Mucosa of rectum (tissue), 2 donors: ENCODE results near the gene P2RY6.
A peak's percentile ranks its signal among the peaks of the same experiment; 100 is the strongest.

Experiments
- H3K27ac ChIP-seq, 2 donors: one replicate each; pipeline ENCODE4 v1.7.0; 2013; ENCODE audit warnings: inconsistent platforms in 2 of 2, low read depth in 2 of 2, low read length in 2 of 2
- H3K27me3 ChIP-seq, 2 donors: one replicate each; pipeline ENCODE4 v1.7.0; 2013; ENCODE audit warnings: low read length in 2 of 2; ENCODE audit not compliant: control insufficient read depth in 2 of 2, insufficient read depth in 2 of 2
- H3K36me3 ChIP-seq, 2 donors: one replicate each; pipeline ENCODE4 v1.7.0; 2013; ENCODE audit warnings: low read length in 2 of 2; ENCODE audit not compliant: control insufficient read depth in 2 of 2, insufficient read depth in 2 of 2
- H3K4me1 ChIP-seq, 2 donors: one replicate each; pipeline ENCODE4 v1.7.0; 2013; ENCODE audit warnings: low read length in 2 of 2, mild to moderate bottlenecking in 1 of 2; ENCODE audit not compliant: control insufficient read depth in 2 of 2, insufficient read depth in 2 of 2
- H3K4me3 ChIP-seq, 2 donors: one replicate each; pipeline ENCODE4 v1.7.0; 2013; ENCODE audit warnings: low read length in 2 of 2
- H3K9ac ChIP-seq, 2 donors: one replicate each; pipeline ENCODE4 v1.7.0; 2013; ENCODE audit warnings: low read length in 2 of 2, low read depth in 1 of 2, mild to moderate bottlenecking in 1 of 2
- H3K9me3 ChIP-seq, 2 donors: one replicate each; pipeline ENCODE4 v1.7.0; 2013; ENCODE audit warnings: low read length in 2 of 2; ENCODE audit not compliant: control insufficient read depth in 2 of 2
- donor health status: healthy.
- donor health status: Normal muscosa, but diverticular disease.

The P2RY6 gene

DNA sequence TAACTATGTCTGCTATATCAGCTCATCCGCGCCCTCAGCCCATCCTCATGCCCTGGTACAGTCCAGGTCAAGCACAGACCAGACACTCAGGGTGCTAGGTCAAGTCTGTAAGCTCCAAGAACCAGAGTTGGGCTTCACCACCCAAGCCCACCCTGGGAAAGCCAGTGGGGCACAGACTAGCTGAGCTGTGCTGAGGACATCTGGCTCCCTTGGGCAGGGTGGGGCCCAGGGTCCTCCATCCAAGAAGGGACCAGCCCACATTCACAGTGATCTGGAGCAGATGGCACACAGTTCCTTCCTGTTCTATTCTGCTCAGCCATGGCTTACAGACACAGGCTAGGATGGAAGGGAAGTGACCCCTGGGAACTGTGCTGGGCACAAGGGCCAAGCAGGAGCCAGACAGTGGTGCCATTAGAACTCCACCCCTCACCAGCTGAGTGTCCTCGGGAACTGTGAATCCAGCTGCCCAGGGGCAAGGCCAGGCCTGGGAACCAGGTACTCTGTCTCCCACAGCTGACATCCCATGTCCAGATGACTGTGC is 9.1 kb downstream of the P2RY6 start:
- Histone ChIP-seq H3K27me3 (no peaks in the 10 kb centered on the region), H3K27ac (peak overlapping the region; percentile 22 to 45), H3K4me3 (no peak overlapping the region), H3K9me3 (no peaks in the 10 kb centered on the region), H3K4me1 (peaks cover 0 to 5% of the 10 kb centered on the region in 2 donors), H3K9ac (no peak overlapping the region), H3K36me3 (no peaks in the 10 kb centered on the region)

DNA sequence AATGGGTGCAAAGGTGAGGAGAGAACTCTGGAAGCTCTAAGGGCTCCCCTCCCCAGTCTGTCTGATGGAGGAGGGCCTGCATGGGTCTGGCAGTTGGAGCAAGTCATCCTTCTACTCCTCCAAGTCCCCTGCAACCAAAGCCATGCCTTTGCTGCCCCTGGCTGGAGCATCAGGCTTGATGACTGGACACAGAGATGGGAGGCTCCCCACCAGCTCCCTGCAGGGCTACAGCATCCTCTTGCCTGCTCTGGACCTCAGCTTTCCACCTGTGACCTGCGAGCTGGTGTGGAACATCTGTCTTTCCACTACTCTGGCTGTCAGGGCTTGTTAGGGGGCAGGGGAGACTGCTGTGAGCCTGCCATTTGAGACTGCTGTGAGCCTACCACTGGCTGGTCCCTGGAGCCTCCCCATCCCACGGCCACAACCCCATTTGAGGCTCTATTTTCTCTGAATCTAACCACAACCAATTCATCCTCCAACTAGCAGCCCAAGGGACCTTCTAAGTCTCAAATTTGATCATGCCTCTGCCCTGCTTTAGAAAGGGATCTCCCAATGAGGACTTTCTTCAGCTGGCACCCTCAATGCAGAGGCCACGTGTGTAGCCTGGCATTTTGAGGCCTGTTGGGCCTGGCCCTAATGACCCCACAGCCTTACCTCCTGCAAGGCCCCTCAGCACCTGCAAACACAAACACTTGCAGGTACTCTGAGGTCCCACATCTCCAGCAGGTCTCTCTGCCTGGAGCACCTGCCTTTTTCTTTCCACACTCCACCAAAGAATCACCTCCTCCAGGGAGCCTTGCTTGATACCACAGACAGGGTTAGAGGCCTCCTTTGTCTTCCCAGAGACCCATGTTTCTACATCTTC is 9.9 kb downstream of the P2RY6 start:
- H3K4me3 ChIP-seq, result no peak overlapping the region
- H3K27ac ChIP-seq, result no peak overlapping the region
- no peaks in the 10 kb centered on the region for H3K36me3 ChIP-seq
- H3K9me3 ChIP-seq, result no peaks in the 10 kb centered on the region
- H3K4me1 ChIP-seq, result peaks cover 0 to 5% of the 10 kb centered on the region in 2 donors
- no peaks in the 10 kb centered on the region for H3K27me3 ChIP-seq
- no peak overlapping the region for H3K9ac ChIP-seq

DNA sequence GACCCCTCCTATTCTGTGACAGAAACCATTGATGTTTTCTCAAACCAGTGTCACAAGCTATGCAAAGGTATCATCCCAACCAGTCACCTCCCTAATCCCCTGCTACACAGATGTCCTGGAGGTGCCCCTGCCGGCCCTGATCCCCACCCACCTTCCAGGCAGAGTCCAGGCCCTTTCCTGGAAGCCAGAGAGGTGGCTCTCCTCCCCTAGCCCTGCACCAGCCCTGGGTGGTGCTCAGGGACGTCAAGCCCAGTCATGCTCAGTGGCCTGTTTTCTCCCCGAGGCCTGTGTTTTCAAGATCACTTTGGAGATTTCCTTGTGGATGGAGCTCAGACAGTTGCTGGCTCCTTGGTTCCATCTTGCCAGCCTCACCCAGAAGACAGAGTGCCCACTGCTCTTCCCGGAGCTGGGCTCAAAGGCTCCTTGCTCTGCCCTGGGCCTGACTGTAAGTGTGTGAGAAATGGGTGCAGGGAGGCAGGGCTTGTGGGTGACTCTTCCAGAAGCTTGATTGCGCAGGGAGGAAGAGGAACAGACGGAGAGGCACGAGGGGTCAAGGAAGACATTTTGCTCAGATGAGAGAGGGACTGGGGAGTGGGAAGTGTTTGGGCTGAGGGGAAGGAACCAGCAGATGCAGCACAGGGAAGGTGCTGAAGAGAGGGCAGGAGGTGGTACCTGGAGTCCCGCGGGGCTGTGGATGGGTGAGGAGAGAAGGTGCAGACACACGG is 11.3 kb downstream of the P2RY6 start:
- Histone ChIP-seq H3K9ac (no peak overlapping the region), H3K4me3 (no peak overlapping the region), H3K4me1 (peaks cover 0 to 5% of the 10 kb centered on the region in 2 donors), H3K27ac (peak overlapping the region in 1 of 2 donors; percentile 23), H3K9me3 (no peaks in the 10 kb centered on the region), H3K27me3 (no peaks in the 10 kb centered on the region), H3K36me3 (no peaks in the 10 kb centered on the region)

DNA sequence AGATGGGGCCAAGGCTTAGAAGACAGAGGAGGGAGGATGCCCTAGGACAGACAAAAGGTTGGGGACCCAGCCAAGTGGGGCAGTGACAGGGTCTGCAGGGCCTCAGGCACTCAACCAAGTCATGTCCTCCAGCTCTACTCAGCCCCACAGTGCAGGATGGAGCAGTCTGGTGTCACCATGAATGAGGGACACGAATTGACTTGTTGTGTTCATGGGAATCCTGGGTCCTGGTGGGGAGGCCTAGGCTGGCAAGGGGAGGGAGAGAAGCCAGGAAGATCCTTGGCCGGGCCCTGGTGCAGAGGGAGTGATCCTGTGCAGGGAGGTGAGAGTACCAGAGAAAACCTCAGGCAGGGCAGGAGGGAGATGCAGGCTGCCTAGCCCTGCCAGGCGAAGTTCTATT is 12.0 kb downstream of the P2RY6 start:
- Histone ChIP-seq H3K27me3 (no peaks in the 10 kb centered on the region), H3K27ac (no peak overlapping the region), H3K4me1 (peaks cover 2 to 7% of the 10 kb centered on the region in 2 donors)

DNA sequence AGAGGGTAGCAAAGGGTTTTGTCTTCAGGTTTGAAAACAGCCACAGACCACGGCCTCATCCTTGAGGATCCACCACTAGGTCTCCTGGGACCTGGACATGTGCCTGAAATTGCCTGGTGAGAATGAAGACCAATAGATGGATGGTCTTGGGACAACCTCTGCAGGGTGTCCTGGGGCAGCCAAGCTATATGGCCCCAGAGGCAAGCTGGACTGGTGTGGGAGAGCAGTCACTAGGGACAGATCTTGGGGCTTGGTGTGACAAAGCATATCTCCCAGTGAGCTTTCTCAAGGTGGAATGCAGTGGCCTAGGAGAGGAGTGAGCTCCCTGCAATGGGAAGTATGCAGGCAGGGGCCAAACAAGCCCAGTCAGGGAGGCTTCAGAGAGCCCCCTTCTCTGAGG is 13.6 kb downstream of the P2RY6 start:
- no peaks in the 10 kb centered on the region for H3K27me3 ChIP-seq
- no peaks in the 10 kb centered on the region for H3K36me3 ChIP-seq
- H3K9me3 ChIP-seq, result no peaks in the 10 kb centered on the region
- H3K27ac ChIP-seq, result no peak overlapping the region
- peaks cover 5 to 9% of the 10 kb centered on the region in 2 donors for H3K4me1 ChIP-seq
- H3K9ac ChIP-seq, result no peak overlapping the region
- H3K4me3 ChIP-seq, result no peak overlapping the region

More for the DNA sequence above, 12.0 kb downstream of the P2RY6 start:
- no peaks in the 10 kb centered on the region for H3K36me3 ChIP-seq
- no peaks in the 10 kb centered on the region for H3K9me3 ChIP-seq
- no peak overlapping the region for H3K4me3 ChIP-seq
- H3K9ac ChIP-seq, result no peak overlapping the region

DNA sequence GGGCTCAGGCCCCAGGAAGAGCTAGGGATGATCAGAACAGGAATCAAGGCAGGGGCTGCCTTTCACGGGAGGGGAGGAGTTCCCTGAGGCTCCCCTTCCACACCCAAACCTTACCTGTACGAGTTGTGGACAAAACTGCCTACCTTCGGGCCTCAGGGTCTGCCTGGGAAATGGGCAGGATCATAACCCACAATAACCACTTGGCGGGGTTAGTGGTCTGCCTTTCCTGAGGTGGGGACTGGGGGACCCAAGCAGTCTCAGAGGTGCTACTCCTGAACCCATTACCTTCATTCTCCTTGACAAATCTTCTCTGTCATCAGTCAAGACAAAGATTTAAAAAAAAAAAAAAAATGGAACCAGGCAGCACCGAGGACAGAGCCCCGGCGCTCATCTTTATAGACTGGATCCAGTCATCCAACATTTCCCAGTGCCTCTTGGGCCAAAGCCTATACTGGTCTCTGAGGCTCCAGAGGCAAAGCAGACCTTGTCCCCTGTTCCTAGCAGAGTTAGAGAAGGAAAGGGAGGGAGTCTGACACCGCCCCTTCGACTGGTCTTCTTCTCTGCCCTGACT is 14.2 kb downstream of the P2RY6 start:
- Histone ChIP-seq H3K4me1 (peaks cover 5 to 9% of the 10 kb centered on the region in 2 donors), H3K36me3 (no peaks in the 10 kb centered on the region), H3K27me3 (no peaks in the 10 kb centered on the region), H3K9ac (no peak overlapping the region), H3K4me3 (no peak overlapping the region), H3K9me3 (no peaks in the 10 kb centered on the region), H3K27ac (no peak overlapping the region)

DNA sequence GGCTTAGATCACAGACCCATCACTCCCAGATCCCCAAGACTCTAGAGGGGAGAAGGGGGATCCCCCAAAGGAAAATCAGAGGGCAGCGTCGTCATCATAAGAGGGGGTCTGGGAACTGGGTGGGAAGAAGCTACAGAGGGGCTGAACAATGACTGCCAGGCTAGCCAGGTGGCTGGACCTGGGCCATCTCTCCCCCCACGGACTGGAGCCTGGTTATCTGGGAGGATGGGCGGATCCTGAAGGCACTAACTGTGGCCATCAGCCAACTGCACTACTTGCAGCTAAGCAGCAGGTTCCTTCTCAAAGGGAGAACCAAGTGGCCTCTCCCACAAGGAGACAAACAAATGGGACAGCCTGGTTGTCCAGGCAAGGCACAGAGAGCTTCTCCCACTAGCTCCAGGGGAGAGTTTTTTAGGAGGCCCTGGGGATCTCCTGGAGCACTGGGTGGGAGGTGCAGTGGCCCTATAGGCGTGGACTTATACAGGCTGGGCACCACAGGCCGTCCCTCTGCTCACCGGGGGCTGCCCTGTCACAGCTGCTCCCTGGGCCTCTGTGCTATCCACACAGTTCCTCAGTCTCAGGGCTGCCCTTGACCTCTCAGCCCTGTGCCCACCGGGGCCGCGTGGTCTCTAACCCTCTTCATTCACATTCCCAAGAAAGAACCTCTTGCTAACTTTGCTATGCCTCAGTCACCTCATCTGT is 15.4 kb downstream of the P2RY6 start:
- peaks cover 5 to 6% of the 10 kb centered on the region in 2 donors for H3K4me1 ChIP-seq
- no peak overlapping the region for H3K4me3 ChIP-seq
- no peak overlapping the region for H3K9ac ChIP-seq
- no peaks in the 10 kb centered on the region for H3K36me3 ChIP-seq
- H3K9me3 ChIP-seq, result no peaks in the 10 kb centered on the region
- H3K27me3 ChIP-seq, result no peaks in the 10 kb centered on the region
- peak overlapping the region in 1 of 2 donors; percentile 25 for H3K27ac ChIP-seq

DNA sequence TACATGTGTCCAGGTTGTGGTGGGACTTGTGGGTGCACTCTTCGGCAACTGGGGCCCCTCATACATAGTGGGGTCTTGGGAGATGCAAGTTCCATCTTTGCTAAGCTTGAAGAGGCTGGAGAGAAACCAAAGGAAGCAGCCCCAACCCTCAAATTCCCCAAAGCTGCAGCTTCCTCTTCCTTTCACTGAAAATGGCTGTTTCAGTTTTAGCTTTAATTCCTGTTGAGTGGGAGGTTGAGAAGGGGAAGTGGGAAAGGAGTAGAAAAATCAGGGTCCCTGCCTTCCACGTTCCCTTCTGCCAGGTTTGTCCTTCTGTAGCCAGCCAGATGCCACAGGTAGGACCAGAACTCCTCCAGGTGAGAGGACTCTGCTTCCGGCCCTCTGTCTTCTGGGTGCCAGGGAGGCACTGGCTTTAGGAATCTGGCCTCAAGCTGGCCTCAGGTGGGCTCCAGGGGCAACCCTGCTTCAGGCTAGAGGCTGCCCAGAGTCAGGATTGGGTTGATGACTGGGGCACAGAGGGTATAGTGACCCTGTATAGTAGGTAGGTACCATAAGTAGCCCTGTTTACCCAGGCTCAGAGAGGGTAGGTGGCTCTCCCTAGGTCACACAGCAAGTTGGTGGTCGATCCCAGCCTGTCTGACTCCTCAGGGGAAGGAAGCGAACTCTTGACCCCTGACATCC is 16.2 kb downstream of the P2RY6 start:
- H3K27ac ChIP-seq, result peak overlapping the region in 1 of 2 donors; percentile 62

More for the DNA sequence above, 16.2 kb downstream of the P2RY6 start:
- H3K27me3 ChIP-seq, result no peaks in the 10 kb centered on the region
- no peaks in the 10 kb centered on the region for H3K9me3 ChIP-seq
- peak overlapping the region in 1 of 2 donors; percentile 26 for H3K9ac ChIP-seq
- H3K4me1 ChIP-seq, result peaks cover 5 to 6% of the 10 kb centered on the region in 2 donors
- H3K4me3 ChIP-seq, result no peak overlapping the region
- H3K36me3 ChIP-seq, result no peaks in the 10 kb centered on the region
